Middle frontal gyrus (tissue), 1 donor: Measurements from ENCODE around the gene DVL1.

ENCODE experiments used
- DNase-seq: peaks from one replicate; pipeline ENCODE4 v3.0.0-alpha.2; 2015; ENCODE audit warnings: low spot score; ENCODE audit errors: extremely low spot score

Gene DVL1

DNA sequence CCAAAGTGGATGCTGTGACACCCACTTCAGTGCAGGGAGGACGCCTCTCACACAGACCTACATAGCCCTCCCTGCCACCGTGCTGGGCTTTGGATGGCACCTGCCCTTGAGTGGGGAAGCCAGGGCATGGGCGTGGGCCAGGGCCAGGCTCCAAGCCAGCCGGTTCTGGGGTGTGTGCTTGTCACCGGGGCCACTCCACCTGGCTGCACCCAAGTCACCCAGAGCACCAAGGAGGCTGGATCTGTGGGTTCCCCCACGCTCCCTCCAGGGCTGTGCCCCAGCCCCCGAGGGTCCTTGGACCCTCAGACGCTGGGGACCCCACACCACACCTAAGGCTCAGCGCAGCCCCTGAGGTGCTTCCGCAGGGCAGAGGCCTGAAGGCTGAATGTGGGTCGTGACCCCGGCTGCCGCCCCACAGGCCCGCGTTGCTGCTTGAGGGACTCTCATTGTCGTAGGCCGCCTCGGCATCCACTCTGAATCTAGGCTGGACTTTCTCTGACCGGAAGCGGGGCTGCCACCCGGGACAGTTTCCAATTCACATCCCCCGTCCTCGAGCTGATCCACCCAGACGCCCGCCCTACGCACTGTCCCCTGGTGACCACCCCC, 7.7 kb upstream of the DVL1 start:
- no peak for DNase-seq

DNA sequence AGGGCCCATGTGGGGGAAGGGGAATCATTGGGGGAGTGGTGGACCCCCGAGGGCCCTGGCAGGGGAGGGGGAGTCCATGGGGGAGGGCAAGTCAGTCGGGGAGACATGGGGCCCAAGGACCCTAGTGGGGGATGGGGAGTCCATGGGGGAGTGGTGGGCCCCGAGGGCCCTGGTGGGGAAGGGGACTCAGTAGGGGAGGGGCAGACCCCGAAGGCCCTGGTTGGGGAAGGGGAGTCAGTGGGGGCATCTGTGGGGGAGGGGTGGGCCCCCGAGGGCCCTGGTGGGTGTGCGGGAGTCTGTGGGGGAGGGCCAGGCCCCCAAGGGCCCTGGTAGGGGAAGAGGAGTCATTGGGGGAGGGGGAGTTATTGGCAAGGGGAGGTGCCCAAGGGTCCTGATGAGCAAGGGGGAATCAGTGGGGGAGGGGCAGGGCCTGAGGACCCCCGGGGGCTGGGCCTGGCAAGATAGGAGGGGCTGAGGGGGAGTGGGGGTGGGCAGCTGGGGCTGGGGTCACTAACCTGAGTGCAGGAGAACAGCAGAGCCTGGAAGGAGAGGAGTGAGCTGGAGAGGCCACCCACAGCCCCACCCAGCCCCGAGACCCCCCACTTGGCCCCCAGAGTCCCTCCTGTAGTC, 7.1 kb upstream of the DVL1 start:
- DNase-seq, result no peak

DNA sequence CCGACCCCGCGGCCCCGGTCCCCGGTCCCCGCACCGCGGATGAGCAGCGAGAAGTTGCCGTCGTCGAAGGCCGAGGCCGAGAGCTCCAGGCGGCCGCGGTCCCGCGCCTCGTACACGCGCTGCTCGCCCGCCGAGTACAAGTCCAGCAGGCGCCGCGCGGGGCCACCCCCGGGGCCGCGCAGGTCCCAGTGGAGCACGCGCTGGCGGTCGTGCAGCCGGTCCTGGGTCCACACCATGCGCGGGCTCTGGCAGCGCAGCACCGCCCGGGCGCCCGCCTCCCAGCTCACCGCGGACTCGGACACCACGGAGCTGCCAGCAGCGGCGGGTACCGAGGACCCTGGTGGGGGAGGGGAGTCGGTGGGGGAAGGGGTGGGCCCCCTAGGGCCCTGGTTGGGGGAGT, 6.2 kb upstream of the DVL1 start:
- DNase-seq, result no peak

DNA sequence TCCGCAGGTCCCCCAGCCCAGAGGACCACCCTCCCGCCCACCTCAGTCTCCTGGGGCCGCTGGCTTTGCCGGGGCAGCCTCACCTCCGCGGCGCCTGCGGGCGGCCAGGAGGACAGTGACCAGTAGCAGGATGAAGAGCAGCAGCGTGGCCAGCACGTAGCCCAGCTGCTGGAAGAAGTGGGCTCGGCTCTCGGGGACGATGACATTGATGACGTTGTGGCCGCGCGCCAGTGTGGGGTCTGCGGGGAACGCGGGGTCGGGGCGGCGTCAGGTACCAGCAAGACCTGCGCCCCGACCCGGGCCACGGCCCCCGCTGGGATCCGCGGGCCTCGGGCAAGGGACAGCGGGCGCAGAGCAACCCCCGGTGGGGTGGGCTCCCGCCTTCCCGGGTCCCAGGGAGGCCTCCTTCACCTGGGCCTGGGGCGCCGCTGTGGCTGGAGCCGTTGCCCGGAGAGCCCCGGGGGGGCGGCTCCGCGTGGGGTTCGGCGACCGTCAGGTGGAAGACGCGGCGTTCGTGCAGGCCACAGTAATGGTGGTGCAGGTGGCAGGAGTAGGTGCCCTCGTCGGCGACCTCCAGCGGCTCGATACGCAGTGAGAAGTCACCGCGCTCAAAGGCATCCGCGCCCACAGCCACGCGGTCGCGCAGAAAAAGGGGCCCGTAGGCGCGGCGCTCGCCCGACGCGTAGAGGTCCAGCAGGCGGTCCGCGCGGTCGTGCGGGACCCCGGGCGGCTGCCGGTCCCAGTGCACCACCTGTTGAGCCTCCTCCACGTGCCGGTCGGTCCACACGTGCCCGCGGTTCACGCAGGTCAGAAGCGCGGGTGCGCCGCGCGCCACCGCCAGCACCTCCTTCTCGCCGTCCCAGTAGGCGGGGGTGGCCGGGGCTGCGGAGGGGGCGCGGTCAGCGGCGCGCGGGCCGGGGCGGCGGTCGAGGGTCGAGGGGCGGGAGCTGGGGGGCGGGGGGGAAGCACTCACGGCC, 5.3 kb upstream of the DVL1 start:
- no peak for DNase-seq

DNA sequence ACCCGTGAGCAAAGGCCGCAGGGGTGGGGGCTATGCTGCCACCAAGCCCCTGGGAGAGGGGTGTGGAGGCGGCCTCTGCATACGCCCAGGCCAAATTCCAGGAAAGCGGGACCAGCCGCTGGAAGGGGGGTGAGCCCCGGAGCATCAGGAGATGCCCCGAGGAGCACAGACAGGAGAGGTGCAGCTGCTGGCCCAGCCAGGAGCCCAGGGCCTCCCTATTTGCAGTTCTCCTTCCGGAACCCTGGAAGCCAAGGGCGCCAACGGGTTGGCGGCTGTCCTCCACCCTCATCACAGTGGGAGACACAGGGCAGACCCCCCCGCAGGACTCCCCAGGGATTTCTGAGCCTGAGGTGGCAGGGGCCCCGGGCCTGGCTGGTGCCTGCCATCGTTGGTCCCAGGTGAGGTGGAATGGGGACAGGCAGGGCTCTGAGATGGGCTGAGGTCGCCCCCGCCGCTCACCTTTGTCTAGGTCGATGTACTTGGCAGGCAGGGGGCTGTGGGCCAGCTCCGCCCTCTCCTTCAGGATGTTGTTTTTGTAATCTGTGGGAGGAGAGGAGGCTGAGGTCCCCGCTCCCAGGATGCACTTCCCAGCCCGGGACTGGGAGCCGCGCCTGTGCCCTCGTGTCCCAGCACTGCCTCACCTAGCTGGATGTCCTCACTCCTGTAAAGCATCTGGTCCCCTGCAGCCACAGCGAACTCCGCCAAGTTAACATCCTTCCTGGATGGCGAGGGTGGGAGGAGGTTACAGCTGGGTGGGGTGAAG, 4.4 kb upstream of the DVL1 start:
- DNase-seq, result no peak

DNA sequence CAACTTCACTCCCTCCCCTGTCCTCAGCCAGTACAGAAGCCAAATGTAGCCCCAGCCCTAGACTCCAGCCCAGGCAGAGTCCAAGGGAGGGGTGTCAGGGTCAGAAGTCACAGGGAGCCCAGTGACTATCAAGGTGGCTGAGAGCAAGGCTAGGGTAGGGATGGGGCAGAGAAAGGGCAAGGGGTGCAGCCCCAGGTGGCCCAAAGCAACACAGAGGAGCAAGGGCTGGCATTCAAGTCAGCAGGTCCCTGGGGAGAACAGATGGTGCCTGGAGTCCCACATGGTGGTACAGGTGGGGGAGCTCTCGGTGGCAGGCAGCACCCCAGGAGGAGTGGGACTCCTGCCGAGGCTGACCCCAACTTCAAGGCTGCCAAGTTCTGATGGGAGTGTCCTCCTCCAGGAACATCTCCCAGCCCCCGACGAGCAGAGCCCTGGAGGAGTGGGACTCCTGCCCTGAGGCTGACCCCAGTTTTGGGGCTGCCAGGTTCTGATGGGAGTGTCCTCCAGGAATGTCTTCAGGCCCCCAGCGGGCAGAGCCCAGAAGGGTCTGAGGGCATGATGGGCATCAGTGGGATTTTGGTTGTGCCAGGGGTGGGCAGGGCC, 3.7 kb upstream of the DVL1 start:
- no peak for DNase-seq

DNA sequence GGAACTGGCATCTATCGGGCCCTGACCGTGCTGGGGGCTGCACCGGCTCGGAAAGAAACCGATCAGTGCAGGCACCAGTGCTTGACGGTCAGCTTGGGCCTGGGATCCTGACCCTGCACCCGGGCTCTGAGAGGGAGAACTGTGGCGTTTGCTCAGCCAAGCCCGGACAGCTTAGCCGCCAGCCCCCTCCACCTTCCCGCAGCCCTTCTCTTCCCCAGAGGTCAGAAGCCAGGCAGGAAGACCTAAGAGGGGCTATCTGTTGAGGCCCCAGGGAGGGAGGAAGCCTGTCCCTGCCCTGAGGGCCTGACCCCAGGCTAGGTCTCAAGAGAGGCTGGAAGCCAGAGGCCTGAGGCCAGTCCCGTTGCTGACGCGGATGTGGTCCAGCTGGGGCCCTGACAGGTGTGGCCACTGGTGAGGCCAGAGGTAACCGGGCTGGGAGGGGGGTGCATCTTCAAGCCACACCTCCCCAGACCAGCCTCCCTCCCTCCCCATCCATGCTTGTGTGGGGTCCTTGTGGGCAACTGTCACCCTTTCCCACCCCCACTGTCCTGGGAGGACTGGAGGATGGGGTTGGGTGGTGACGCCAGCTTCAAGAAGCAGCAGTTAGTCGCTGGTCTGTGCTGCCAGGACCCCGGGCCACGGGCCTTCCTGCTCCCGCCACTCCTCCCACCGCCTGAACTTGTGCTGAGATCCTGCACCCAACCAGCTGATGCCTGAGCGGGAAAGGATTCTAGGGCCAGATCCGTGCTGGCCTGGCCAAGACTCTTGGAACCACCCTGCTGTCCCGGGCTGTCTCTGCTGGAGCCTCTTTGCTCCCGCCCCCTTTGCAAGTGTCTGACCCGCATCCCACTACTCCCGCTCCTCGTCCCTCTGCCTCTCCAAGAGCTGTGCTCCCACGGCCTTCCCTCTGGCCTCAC, 2.6 kb upstream of the DVL1 start:
- DNase-seq, result no peak

DNA sequence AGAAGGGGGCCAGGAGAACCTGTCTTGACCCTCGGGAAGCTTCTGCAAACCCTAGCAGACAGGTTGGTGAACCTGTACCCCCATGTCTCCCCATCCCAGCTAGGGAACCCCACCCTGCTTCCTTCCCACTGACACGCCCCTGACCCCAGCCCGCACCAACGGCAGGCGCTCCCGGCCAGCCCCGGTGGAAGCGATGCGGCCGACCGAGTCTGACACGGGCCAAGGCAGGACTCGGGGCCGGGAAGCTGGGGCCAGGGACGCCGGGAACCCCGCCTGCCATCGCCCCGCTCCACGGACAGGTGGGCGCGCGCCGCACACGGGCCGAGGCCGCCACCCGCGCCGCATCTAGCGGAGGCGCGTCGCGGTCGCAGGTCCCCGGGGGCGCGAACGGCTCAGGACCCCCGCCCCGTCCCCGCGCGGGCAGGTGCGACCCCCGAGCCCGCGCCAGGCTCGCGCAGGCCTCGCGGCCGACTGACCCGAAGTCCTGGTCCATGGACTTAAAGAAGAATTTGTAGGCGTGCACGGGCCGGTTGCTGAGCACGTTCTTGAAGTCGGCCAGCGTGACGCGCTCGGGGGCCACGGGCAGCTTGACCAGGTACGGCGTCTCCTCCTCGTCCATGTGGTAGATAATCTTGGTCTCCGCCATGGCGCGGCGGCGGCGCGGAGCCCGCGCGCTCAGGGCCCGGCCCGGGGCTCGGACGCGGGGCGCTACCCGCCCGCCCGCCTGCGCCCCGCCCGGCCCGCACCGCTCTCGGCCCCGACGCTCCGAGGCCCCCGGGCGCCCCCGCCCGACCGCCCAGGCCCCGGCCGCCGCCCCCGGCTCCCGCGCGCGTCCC, 580 bp downstream of the DVL1 start:
- DNase-seq, result no peak

DNA sequence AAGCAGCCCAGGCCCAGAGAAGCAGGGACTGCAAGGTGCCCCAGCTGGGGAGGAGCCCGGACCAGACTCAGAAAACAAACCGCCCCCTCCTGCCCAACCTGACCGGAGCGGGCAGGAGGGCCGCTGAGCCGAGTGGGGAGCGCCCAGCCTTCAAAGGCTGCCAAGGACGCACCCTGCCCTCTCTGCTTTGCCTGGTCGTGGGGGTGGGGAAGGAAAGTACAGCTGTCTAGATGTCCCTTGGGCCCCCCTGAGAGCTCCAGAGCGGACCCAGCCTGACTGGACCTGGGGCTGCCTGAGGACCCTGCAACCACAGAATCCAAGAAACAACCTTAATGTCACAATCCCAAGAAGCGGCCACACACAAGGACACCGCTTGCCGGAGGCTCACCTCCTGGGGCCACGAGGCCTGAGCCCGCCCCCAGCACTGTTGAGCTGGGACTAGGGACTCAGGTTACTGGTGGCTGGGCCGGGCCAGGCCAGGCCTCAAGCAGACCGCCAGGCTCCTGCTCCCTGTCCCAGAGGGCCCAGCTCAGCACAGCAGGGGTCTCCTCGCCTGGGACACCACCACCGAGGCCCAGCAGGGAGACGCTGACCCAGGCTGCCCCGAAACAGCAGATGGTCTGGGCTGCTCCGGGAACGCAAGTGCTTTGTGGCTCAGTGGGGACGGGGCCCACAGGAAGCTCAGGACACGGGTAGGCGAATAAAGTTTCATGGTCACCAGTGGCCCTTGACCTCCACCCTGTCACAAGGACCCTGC, 1.4 kb downstream of the DVL1 start:
- DNase-seq, result no peak

DNA sequence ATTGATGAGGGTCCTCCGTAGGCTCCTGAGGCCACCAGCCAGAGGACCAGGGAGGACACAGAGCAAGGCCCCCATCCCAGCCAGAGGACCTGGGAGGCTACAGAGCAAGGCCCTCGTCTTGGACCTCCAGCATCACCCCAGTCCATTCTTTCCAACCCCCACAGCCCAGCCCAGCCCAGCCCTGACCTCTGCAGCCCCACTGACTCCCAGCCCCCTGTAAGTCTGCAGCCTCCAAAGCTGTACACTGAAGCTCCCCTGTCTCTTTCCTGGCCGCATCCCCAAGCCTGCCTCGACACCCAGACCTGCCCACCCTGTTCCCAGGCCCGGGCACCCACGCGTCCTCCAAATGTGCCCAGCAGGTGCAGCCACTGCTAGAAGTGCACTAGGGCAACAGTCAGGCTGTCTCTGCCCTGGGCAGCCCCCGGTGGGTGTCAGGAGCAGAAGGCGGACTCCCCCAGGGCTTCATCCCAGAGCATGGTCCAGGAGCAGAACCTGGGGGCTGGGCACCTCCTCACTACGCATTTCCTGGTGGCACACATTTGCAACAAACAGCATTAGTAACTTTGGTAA, 2.1 kb downstream of the DVL1 start:
- DNase-seq, result no peak

DNA sequence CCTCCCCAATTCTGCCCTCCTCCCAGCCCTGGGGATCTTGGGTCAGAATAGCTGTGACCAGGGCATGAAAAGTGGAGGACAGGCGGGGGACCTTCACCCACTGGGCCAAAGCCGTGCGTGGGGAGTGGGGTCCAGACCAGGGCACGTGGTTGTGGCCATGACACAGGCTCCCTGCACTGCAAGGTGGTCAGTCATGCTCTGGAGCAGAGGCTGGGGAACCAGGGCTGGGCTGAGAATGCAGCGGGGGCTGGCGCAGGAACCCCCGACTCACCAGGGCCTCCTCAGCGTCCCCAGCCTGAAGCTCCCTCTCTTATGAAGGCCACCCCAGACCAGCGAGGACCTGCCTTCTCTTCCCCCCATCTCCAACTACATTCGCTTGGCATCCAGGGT, 2.7 kb downstream of the DVL1 start:
- no peak for DNase-seq

DNA sequence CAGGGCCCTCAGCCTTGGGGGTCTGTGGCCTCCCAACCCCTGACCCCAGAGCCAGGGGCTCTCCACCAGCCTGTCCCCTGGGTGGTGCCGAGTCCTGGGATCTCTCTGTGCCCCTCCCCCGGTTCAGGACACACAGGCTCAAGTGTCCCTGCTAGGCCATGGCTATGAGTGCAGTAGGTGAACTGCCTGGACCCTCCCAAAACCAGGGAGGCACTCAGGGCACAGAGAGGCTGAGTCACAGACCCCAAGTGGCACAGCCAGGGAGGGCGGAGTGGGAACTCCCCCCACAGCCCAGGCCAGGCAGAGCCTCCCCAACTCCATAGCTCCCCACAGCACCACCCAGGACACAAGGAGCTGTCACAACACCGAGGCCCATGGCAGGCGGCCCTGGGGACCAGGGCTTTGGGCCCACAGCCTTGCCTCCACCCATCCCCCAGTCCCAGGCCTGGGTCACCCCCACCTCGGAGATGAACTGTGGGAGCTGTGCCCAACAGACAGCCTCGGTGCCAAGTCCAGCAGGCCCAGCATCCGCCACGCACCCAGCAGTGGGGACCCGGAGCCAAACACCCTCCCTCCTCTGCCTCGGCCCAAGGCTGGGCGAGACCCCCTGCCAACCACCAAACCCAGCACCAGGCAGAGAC, 3.2 kb downstream of the DVL1 start:
- DNase-seq, result no peak

DNA sequence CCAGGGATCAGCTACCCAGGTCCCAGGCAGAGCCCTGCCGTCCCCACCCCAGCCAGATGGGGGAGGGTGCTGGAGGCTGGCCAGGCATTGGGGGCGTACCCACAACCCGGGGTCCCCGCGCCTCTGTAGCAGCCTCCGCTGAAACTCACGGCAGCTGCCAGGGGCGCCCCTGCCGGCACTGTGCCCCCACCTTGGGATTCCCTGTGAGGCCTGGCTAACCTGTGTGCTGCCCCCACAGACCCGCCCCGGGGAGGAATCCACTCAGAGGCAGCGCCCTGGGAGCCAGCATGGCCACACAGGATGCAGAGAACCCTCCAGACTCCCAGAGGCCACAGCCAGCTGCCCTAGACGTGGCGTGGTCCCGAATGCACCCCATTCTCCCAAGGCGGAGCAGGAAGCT, 3.8 kb downstream of the DVL1 start:
- DNase-seq, result no peak

DNA sequence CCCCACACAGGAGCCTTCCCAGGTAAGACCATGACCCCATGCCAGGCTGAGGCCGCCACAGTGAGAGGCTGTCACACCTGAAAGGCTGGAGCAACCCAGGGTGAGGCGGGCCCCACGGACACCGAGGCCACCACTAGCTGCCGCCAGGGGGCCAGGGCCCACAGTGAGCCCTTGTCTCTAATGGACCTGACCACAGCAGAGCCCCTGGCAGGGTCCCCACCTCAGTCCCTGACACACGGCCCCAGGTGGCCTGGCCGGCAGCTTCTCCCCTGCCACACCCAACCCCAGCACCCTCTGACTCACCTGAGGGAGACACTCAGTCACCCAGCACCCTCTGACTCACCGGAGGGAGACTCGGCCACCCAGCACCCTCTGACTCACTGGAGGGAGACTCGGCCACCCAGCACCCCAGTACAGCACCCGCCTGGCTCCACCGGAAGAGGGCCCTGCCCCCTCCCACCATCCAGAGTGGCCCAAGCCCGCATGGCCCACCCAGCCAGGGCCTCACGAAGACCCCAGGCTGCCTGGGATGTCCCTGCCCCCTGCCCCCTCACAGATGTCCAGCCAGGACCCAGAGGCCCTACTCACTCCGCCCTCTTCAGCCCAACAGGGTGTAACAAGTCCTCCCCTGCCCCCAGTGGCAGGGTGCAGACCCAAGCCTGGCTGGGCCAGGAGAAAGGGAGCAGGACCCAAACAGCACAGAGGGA, 4.4 kb downstream of the DVL1 start:
- DNase-seq, result no peak

DNA sequence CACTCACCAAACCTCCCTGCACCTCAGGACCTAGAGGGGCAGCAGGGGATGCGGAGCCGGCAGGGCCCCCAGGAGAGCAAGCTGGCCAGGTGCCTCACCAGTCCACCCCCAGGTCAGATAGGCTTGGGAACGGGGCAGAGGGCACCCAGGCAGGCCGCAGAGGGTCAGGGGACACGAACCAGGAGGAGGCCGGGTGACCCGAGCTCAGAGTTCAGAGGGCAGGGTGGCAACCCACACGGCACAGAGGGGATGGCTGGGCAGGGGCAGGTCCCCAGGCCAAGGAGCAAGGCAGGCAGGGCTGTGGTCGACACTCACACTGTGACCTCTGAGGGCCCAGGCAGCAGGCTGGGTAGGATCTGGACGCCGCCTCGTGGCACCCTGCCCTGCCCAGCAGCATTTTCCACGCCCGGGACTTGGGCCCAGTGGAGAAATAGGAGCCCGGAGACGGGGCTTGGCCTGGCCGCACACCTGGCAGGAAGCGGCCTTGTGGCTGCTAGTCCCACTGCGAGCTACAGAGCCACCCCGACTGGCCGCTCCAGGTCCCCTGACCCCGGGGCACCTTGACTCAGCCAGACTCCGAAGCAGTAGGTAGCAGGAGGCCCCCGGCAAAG, 5.3 kb downstream of the DVL1 start:
- DNase-seq, result no peak

DNA sequence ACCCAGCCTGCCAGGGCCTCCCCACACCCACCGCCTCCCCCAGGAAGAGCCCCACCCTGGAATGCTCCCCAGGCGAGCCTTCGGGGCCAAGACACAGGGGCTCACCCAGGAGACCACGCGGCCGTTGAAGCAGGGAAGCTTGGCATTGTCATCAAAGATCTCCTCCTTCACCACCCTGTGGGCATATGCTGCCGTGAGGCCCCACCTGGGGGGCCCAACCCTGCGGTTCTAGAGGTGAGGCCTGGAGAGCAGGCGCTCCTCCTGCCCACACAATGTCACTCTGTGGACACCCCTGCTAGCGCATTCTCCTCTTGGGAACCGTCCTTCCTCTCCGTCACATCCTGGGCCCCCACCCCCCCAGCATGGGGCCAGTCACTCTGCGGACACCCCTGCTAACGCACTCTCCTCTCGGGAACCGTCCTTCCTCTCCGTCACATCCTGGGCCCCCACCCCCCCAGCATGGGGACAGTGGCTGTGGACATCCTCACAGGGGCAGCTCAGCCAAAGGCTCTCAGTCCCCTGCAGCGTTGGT, 6.6 kb downstream of the DVL1 start:
- no peak for DNase-seq
